GM21576 (cell line): ENCODE measurements around the gene MXRA8.
"Not testable (repeated sequence)": the region's sequence is repeated elsewhere in the genome, so short reads cannot be mapped to it uniquely, and the experiment has no call there.

Source experiments
- ATAC-seq: cut with Tn5 transposase; IDR thresholded peaks from one replicate; pipeline ENCODE4 v1.9.1; 2021; ENCODE audit warnings: mild to moderate bottlenecking, moderate library complexity; ENCODE audit not compliant: unreplicated experiment

The MXRA8 gene, protein sequence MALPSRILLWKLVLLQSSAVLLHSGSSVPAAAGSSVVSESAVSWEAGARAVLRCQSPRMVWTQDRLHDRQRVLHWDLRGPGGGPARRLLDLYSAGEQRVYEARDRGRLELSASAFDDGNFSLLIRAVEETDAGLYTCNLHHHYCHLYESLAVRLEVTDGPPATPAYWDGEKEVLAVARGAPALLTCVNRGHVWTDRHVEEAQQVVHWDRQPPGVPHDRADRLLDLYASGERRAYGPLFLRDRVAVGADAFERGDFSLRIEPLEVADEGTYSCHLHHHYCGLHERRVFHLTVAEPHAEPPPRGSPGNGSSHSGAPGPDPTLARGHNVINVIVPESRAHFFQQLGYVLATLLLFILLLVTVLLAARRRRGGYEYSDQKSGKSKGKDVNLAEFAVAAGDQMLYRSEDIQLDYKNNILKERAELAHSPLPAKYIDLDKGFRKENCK

DNA sequence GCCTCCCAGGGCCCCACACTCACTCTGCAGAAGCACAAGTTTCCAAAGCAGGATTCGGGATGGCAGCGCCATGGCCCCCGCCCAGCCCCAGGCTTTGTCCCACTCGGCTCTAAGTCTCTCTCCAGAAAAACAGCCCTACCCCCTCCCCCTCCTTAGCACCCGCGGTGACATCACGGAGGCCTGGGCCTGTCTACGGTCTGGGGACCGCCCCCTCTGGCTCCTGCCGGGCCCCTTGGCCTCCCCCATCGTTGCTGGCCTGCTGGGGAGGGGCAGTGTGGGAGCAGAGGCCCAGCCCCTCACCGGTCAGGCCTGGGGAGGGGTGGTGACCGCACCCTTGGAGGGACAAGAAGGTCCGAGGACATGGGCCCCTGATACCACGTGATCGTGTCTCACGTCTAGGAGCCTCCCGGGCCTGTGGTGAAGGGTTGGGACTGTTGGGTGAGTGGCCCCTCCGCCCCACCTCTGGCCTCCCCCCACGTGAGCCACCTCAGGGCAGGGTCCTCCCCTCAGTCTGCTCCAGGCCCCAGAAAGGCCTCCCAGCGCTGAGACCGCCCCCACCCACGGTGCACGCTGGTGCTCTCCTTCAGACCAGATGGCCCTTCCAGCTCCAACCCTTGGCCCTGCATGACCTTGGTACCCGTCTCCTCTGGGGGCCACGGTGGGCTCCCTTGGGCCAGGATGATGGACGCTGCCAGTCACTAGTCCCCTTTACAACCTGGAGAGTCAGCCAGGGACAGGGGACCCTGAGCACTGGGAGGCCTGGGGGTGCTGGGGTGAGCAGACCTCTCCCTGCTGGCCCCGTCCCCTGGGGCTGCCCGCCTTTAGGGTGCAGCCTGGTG, at the start of gene MXRA8:
TSS of gene MXRA8 (minus strand) at position 123 of the 839 bp plus-strand sequence. CDS start at position 72, 51 bp downstream.
- no peak for ATAC-seq

DNA sequence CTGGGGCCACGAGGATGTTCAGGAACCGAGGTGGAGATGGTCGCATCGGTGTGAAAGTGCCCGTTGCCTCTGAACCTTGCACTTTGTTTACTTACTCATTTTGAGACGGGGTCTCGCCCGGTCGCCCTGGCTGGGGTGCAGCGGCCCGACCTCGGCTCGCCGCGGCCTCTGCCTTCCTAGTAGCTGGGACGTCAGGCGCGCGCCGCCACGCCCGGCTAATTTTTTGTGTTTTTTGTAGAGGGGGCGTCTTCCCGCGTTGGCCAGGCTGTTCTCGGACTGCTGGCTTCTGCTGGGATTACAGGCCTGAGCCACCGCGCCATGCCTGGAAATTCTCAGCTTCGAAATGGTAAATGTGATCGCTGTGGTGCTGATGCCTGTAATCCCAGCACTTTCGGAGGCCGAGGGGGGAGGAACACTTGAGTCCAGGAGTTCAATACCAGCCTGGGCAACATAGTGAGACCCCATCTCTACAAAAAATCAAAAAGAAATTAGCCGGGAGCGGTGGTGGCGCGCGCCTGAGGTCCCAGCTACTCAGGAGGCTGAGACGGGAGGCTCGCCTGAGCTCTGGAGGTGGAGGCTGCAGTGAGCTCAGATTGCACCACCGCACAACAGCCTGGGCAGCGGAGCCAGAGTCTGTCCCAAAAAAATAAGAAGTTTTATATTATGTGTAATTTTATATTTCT, 49.4 kb upstream of the MXRA8 start:
- peak; percentile 21 for ATAC-seq

DNA sequence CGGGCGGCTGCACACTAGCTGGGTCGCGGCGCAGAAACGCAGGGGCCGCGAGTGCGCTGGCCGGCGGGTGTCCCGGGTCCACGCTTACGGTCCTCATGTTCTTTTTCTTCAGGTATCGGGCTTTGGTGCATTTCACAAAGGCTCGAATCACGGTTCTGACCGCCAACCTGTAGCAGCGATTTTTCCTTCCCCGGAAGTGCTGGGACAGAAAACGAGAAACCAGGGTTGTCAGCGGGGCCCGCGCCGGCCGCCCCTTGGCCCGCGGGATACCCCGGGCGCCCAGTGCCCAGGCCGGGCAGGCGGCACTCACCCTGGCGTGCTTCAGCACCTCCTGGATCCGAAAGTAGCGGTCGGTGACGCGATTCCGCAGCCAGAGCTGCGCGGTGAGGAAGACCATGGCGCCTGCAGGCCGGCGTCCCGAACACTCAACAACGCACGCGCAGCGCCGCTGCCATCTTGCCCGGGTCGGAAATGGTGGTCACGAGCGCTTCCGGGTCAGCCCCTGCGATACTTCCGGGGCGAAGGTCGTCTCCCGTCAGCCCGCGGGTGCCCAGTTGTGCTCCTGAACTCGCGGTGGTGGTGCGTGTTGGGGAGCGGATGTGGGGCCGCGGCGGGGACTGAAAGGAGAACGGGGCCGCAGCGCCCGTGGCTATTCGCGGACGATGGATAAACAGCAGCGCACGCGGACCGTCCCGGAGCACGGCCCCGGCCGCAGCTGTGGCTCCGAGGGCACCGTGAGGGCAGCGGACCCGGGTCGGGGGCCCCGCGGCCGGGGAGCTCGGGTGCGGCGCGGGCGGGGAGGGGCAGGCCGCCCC, 48.7 kb upstream of the MXRA8 start, which contains the start of gene MRPL20:
TSS of gene MRPL20 (minus strand) at position 473 of the 815 bp plus-strand sequence. CDS start at position 397, 76 bp downstream.
- ATAC-seq, result peak; percentile 91

DNA sequence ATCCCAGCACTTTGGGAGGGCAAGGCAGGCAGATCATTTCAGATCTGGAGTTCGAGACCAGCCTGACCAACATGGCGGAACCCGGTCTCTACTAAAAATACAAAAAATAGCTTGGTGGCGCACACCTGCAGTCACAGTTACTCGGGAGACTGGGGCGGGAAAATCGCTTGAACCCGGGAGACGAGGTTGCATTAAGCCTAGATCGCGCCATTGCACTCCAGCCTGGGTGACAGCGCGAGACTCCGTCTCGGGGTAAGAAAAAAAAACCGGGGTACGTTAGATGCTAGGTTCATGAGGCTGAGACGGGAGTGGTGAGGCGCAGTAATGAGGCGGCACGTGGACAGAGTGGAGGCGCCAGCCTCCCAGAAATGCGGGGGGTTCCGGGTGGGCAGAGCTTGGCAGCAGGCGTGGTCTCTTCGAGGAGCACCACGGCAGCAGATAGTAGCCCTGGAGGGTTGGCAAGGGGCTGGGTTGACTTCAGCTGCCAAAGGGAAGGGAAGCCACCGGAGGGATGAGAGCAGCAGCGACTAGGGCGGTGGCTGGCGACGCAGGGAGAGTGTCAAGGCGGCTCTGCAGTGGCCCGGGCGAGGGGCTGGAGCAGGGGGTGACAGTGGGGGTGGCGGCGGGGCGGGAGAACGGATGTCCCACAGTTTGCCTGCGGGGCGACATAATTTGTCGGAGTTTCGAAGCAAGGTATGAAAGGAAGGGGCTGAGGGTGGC, 47.9 kb upstream of the MXRA8 start:
- peak; percentile 4 for ATAC-seq

DNA sequence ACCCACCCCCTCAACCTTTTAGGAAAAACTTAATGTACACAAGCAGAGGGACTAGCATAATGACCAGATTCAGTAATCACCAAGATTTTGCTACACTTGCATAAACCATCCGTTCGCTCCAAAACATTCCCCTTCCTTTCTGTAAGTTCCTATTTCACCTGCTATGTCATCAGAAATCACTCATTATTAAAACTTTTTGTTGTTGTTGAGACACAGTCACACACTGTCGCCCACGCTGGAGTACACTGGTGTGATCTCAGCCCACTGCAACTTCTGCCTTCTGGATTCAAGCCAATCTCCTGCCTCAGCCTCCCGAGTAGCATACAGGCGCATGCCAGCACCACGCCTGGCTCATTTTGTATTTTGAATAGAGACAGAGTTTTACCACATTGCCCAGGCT, 45.3 kb upstream of the MXRA8 start:
- no peak for ATAC-seq

DNA sequence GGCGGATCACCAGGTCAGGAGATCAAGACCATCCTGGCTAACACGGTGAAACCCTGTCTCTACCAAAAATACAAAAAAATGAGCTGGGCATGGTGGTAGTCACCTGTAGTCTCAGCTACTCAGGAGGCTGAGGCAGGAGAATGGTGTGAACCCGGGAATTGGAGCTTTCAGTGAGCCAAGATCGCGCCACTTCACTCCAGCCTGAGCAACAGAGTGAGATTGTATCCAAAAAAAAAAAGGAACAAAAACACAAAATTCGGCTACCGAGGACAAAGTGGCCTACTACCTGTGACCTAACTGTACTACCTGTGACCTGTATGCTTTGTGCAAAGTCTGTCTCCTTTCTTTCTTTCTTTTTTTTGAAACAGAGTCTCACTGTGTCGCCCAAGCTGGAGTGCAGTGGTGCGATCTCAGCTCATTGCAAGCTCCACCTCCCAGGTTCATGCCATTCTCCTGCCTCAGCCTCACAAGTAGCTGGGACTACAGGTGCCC, 44.6 kb upstream of the MXRA8 start:
- ATAC-seq, result not testable (repeated sequence)

DNA sequence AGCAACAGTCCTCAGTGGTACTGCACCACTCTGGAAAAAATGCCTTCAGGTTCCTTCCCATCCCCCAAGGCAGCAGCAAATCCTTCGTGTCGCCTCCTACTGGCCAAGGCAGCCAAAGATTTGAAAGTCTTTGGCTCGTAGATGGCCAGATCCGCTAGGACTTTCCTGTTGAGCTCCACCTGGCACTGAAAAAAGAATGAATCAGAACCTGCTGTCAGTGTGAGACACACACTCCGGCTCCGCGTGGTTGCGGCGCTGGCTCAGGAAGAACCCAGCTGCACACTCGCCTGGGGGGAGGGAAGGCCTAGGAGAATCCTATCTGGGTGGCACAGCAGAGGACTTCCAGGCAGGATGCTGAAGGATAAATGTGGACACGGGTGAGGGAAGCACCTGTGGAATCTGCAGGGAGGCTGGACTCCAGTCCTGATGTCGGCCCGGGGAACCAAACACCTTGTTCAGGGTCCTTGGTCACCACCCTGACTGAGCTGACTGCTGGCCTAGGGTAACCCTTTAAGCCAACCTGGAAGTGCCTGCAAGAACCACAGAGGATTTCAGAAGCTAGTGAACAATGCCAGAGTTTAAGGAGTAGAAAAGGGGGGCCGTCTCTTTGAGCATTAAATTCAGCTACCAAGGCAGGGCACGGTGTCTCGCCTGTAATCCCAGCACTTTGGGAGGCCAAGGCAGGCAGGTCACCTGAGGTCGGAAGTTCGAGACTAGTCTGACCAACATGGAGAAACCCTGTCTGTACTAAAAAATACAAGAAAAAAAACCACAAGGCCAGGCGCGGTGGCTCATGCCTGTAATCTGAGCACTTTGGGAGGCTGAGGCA, 43.9 kb upstream of the MXRA8 start:
- ATAC-seq, result no peak

DNA sequence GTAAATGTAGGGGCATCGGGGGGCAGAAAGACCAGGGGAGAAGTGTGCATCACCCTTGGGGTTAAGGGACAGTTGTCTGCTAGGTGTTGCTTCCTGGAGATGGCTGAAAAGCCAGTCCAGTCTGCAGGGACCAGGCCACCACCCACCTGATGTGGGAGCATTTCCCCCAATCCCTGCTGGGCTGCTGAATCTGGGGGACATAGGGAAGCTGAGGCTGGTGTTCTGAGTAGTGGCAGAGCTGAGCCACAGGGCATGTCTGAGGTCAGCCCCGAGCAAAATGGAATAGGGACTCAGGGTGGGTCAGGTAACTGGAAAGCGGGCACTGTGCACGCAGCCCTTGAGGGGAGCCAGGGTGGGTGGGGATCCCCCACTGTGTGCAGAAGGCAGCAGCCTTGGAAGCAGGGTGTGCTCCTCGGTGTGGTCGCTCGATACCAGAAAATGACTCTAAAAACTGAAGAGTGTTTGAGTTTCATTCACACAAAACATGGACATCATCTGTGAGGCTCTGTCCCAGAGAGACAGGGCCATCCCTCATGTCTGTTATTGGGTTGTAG, 43.2 kb upstream of the MXRA8 start:
- ATAC-seq, result no peak

DNA sequence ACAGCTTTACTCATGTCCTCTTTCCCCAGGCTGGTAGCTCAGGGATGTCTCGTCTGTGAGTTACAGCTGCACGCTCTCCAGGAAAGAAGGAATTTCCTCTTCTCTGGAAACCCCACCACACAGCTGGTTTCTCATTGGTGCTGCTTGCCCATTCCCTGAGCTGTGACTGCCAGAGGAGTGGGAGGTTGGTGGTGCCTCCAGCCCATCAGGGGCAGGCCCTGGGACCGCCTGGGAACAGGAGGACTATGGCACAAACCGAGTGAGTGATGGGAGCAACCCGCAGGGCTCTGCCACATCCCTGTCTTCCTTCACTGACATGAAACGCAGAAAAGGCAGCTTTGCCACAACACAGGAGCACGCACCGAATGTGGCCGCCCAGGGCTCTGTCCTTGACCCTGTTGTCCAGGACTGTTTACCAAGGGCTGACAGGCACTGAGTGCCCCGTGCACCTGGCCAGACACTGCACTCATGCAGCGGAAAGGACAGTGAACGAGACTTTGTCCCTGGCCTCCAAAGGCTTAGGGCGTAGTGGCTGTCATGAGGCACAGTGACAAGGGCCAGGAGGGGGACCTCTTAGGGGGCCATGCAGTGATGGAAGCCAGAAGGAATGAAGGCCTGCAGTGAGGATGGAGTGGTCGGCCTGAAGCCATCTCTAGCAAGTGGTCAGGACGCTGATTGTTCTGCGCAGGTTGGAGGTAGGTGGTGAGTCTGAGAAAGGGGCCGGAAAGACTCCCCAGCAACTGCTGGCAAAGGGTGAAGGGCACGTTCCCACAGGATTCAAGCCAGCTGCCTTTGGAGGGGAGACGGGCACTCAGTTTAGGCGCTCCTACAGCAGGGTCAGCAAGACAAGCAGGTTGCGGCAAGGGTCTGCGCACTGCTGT, 42.5 kb upstream of the MXRA8 start:
- no peak for ATAC-seq

DNA sequence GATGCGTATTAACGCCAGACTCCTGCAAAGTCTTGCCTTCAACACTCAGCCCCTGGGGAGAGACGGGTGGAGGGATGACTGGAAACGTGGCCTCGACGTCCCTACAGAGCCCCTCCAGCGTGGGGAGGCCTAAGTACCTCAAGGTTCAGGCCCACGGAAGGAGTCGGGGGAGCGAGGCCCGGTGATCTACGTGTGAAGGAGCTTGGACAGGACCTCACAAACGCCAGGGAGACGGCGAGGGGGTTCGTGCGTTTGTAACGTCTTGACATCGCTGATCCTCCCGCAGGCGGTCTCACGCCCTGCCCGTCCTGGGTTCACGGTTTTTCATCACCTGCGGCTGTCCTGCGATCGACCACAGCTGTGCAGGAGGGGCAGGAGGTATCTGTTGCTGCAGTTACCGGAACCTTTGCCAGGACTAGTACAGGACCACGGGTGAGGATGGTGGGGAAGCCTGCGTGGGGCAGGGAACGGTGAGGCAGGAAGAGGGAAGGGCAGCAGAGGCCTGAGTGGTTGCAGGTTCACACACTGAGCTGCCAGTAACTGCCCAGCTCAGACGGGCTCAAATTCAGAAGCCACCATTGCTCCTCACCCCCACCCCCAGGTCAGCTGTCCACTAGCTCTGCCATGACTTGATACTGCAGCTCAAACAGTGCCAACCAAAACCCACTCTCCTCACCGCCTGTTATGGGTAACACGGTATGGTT, 41.7 kb upstream of the MXRA8 start:
- peak; percentile 2 for ATAC-seq

DNA sequence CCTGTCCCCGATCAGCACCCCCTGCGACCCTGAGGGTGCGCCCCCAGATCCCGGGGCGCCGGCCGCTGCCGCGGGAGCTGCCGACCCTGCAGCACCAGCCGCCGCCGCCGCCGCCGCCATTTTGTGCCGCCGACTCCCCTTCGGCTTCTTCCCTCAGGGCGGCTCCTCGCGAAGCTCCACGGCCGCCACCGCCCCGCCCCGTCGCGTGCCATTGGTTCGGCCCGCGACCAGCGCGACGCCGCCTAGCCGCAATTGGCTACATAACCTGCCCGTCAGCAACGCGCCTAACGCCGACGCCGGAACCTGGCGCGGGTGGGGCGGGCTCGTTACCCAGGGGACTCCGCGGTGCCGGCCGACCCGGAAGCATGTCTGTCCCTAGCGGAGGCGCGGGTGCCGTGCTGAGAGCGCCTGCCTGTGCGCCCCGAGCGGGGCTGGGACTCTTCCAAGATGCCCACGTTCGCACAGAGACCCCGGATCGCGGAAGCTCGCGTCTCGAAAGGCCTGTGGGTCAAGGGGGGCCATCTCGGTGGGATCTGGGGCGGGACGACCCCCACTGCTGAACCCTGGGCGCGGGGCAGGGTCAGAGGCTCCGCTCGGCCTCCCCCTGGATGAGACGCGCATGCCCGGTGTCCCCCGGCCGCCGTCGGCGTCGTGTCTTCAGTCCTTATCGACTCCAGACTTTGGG, 41.0 kb upstream of the MXRA8 start, which contains the start of gene CCNL2:
TSS of gene CCNL2 (minus strand) at position 149 of the 685 bp plus-strand sequence. CDS start at position 120, 29 bp downstream.
- ATAC-seq, result peak; percentile 91

DNA sequence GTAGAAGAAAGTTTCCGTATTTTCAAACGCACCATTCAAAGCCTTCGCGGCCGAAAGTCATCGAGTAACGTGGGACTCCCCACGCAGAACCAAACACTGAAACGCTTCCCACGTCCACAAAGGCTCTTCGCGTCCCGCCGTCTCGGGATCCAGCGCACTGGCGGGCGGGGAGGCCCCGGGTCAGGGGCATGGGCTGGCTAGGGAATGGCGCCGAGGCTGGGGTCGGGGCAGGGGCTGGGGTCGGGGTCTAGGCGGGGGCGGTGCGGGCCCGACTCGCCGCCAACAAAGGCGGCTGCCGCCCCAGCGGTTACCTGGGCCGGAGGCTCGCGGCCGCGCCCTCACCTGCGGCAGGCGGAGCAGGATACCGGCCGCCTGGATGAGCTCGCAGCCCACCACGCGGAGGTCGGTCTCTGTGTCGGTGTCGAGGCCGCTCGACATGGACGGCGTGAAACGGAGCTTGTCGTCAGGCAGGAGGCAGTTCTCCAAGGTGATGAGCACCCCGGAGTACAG, 40.4 kb upstream of the MXRA8 start:
- peak; percentile 8 for ATAC-seq

DNA sequence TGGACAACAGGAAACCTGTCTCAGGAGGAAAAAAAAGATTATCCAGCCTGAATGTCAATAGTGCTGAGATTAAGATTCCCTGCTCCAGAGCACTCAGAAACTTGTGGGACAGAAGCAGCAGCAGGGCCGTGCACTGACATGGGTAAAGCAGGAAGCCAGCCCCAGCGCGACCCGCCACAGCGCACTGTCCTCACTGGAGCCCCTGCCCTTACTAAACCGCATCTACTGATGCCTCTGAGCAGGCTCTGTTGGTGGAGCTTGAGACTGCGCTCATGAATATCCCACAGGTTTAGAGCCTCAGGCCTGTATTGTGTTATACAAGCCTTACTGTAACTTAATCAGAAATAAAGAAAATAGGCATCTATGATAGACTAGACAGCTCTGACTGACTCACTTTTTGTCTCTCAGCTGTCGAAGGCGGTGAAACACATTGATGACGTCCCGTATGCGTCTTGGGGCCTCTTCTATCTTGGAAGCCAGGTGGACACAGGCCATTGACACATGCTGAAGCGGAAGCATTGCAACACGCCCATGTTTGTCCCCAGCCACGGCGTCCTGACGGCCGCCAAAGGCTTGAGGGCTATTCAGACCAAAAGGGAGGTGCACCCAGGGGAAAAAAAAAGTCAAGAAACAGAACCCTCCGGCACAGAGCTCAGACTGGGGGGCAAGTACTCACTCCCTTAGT, 39.6 kb upstream of the MXRA8 start:
- ATAC-seq, result no peak

DNA sequence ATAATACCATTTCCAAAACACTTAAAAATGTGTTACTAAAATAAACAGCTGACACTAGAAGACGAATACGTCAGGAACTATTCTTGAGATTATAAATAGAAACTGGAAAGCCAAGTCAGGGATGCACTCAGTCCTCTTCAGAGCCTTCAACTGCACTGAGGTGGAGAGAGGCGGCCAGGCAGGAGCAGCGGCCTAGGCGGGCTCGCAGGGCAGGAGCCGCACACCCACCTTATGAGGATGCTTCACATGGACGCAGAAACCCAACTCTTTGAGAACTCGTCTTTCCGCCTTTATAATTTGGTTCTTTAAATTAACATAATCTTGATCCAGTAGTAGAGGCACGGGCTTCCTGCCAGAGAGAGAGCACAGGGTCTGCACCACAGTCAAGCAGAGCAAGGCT, 36.8 kb upstream of the MXRA8 start:
- ATAC-seq, result no peak

DNA sequence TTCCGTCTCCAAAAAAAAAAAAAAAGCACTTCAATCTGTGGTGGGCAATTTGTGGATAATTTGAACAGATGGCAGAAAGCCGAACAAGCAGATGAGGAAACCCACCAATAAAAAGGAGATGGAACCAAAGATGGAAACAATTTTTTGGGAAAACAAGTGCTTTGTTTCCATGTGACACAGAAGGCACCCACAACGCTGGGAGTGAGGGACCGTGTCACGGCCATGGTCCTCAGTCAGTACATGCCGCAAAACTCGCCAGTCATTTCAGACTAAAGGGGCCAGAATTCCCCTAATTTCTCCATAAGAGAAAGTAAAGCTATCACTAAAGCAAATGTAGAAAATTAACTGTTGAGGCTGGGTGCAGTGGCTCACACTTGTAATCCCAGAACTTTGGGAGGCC, 35.8 kb upstream of the MXRA8 start:
- no peak for ATAC-seq
